ENCODE measurements around the gene INSL4. TPM values are rescaled to one million over a fixed set of nuclear protein-coding genes. Genes with fewer than 3 reads are reported as not detected.

Gene INSL4
- total RNA-seq, 1 experiment from 2014 or later, result not detected

- Histone ChIP-seq H3K4me1 (ENCODE audit: insufficient read depth, low read length, poor library complexity, severe bottlenecking) (peaks cover 3% of the 10 kb centered on the region), H3K9me3 (ENCODE audit: low read depth, low read length, poor library complexity, severe bottlenecking) (no peaks in the 10 kb centered on the region), H3K4me3 (ENCODE audit: low read depth, low read length, poor library complexity, severe bottlenecking) (no peak overlapping the region), H3K36me3 (ENCODE audit: insufficient read depth, low read length, poor library complexity, severe bottlenecking) (no peaks in the 10 kb centered on the region), H3K27me3 (replicated peaks; ENCODE audit: insufficient read depth, low read depth, low read length, poor library complexity) (no peaks in the 10 kb centered on the region), H3K27ac (ENCODE audit: low read depth, low read length, poor library complexity, severe bottlenecking) (no peak overlapping the region)
- ChIA-PET CTCF (no interaction called here), POLR2A (ENCODE audit: low non-redundant PET) (no interaction called here)
- TF ChIP-seq EZH2 (IDR thresholded peaks at IDR 0.05; ENCODE audit: borderline replicate concordance, low read depth, low read length, poor library complexity, severe bottlenecking) (no peak), CTCF (conservative IDR thresholded peaks at IDR 0.05; ENCODE audit: low read depth, low read length) (0 out of 2 replicates have a peak, but pooled peaks have one; percentile 21)
- DNase-seq (ENCODE audit: low spot score), result no peak
- BruUV-seq (replicated peaks), result no TSS peak
- intact Hi-C loops (cut with micrococcal nuclease; ENCODE audit: unreplicated experiment), result no loop called here
Observed at GRCh38 chr9:5265939-5266338, 34.7 kb downstream of the INSL4 start.

- CTCF ChIA-PET, result no interaction called here
- Histone ChIP-seq H3K4me3 (ENCODE audit: low read depth, low read length, poor library complexity, severe bottlenecking) (no peak overlapping the region), H3K9me3 (ENCODE audit: low read depth, low read length, poor library complexity, severe bottlenecking) (no peaks in the 10 kb centered on the region), H3K27me3 (replicated peaks; ENCODE audit: insufficient read depth, low read depth, low read length, poor library complexity) (no peaks in the 10 kb centered on the region), H3K4me1 (ENCODE audit: insufficient read depth, low read length, poor library complexity, severe bottlenecking) (peaks cover 3% of the 10 kb centered on the region), H3K36me3 (ENCODE audit: insufficient read depth, low read length, poor library complexity, severe bottlenecking) (no peaks in the 10 kb centered on the region), H3K27ac (ENCODE audit: low read depth, low read length, poor library complexity, severe bottlenecking) (peak overlapping the region; percentile 40)
- intact Hi-C loops (cut with micrococcal nuclease; ENCODE audit: unreplicated experiment), result no loop called here
- POLR2A ChIA-PET (ENCODE audit: low non-redundant PET), result interaction anchor here (0.6 kb wide), 1 partner anchor 245 kb away, joined by 4 read pairs; no protein-coding TSS in a partner anchor
- peak; percentile 80 for DNase-seq (ENCODE audit: low spot score)
- no TSS peak for BruUV-seq (replicated peaks)
- TF ChIP-seq CTCF (conservative IDR thresholded peaks at IDR 0.05; ENCODE audit: low read depth, low read length) (no peak), EZH2 (IDR thresholded peaks at IDR 0.05; ENCODE audit: borderline replicate concordance, low read depth, low read length, poor library complexity, severe bottlenecking) (no peak)
Observed at GRCh38 chr9:5269249-5269715, 38.1 kb downstream of the INSL4 start.

GRCh38 chr9:5274770-5275169 is 43.6 kb downstream of the INSL4 start:
- CTCF ChIA-PET, result no interaction called here
- BruUV-seq (replicated peaks), result no TSS peak
- no peak for TF ChIP-seq EZH2 (IDR thresholded peaks at IDR 0.05; ENCODE audit: borderline replicate concordance, low read depth, low read length, poor library complexity, severe bottlenecking)
- no peak for TF ChIP-seq CTCF (conservative IDR thresholded peaks at IDR 0.05; ENCODE audit: low read depth, low read length)
- H3K27me3 ChIP-seq (replicated peaks; ENCODE audit: insufficient read depth, low read depth, low read length, poor library complexity), result no peaks in the 10 kb centered on the region
- no peak overlapping the region for H3K27ac ChIP-seq (ENCODE audit: low read depth, low read length, poor library complexity, severe bottlenecking)
- no peak overlapping the region for H3K4me3 ChIP-seq (ENCODE audit: low read depth, low read length, poor library complexity, severe bottlenecking)
- H3K9me3 ChIP-seq (ENCODE audit: low read depth, low read length, poor library complexity, severe bottlenecking), result no peaks in the 10 kb centered on the region
- H3K4me1 ChIP-seq (ENCODE audit: insufficient read depth, low read length, poor library complexity, severe bottlenecking), result peaks cover 2% of the 10 kb centered on the region
- H3K36me3 ChIP-seq (ENCODE audit: insufficient read depth, low read length, poor library complexity, severe bottlenecking), result no peaks in the 10 kb centered on the region
- POLR2A ChIA-PET (ENCODE audit: low non-redundant PET), result no interaction called here
- no peak for DNase-seq (ENCODE audit: low spot score)
- intact Hi-C loops (cut with micrococcal nuclease; ENCODE audit: unreplicated experiment), result no loop called here
